GM19240 (cell line): ENCODE data around the gene ANXA11.

Source experiments
- DNase-seq: peaks from one replicate; pipeline ENCODE4 v3.0.0; 2011; ENCODE audit warnings: low spot score; ENCODE audit not compliant: insufficient read length

Gene ANXA11

DNA sequence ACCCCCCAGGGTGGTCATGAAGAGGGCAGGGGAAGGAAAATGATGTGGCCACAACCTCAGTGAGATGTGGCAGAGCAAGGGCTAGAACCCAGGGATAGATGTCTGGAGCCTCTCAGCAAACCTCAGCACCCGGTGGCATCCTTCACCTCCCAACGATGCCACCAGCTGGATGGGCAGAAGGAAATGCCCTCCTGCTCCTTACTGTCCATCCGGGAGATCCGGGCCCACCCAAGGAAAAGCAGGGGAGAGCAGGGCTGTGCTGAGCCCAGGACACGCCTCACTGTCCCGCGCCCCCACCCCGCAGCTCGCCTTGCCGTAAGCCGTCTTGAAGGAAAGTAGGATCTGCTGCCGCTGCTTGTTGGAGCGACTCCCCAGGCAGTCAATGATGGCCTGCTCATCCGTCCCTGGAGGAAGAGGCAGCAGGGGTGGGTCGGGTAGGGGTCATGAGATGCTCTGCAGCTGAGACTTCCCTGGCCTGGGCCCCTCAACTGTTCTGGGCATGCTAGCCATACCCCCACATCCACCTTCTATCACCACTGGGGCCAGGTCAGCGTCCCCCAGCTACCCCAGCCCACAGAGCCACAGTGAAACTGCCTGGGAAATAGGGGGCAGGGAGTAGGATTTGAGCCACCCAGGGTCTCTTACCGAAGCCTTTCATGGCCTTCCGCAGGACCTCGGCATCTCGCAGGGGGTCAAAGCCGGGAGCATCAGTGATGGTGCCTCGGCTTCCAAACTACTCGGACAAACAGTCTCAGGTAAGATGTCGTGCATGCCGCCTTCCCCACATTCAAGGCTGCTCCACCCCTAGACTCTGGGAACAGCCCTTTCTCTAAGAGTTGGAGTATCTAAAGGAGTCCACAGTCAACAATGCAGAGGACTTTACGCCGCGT is 38.5 kb downstream of the ANXA11 start:
- no peak for DNase-seq

DNA sequence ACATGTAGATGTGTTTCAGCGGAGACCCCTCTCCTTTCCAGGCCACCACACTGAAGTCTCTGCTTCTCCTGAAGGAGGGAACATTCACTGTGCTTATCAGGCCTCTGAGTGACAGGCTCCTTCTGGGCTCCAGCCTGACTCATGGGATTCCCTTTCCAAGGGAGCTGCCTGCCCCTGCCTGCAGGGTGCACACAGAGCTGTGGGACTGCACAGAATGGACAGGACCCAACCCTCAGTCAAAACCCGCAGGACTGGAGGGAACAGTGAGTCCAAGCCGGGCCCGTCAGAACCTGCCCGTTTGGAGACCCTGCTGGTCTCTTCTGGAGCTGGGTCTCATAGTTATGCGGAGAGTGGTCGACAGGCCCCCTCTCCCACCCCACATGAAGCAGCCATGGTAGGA is 40.2 kb downstream of the ANXA11 start:
- DNase-seq, result no peak

DNA sequence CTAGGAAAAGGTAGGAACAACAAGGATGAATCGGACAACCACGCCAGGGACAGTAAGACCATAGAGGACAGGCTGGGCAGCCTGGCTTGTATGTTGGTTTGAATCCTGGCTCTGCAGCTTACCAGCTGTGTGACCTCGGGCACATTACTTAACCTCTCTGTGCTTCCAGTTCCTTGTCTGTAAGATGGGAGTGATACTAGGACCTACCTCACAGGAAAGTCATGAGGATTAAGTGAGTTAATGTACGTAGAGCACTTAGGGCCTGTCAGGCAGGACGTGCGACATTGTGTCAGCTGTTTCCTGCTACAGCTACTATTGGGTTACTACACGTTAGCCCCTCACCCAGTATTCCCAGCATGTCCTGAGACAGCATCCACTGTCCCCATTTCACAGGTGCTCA is 40.7 kb downstream of the ANXA11 start:
- no peak for DNase-seq

DNA sequence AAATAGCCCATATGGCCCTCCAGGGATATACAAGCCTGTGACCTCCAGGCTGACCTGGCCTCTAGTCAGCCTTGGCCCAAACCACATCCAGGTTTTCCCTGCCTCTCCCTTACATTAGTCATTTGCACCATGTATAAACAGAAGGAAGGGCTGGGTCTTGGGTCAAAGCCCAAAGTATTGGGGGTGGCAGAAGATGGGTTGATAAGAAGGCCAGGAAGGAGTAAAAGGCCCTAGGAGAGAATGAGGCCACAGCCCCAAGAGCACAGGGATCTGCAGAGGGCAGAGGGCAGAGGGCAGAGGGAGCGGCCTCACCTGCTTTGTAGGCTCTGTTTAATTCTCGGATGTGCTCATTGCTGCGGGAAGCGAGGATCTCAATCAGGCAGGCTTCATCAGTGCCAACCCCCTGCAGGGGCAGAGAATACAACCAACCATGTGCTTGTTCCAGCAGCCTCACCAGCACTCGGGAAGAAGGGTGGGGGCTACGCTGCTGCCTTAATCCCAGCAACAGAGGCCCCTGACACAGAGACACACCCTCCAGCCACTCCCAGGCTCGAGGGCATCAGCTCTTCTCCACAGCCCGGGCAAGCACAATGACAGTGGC is 41.5 kb downstream of the ANXA11 start:
- DNase-seq, result no peak

DNA sequence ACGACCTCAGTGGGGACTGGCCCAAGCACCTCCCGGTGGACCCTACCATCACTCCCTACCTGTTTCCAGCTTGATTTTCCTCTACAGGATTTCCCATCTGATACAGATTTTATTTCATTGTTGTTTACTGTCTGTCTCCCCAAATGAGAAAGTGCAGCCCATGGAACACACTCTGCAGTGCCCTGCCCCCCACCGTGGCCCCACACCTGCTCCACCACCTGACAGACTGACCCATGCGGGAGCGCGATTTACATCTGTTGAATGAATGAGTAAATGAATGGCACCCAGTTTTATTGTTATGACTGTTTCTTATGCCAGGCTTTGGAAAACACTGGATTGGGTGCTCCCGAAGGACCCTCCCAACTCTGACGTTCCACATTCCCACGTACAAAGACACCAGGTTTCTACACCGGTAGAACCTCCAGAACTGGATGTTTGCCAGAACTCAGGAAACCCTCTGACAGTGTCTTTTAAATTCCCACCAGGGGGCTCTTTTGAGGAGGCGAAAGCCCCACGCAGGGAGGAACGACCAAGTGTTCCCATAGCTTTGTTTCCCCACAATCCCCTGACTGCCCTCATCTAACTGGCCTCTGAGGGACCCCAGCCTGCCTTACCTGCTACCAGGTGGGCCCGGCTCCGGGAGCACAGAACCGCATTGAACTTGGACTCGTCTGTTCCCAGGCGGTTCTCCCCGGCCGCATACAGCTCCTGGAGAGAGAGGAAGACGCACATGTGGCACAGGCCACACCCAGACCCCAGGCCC is 43.8 kb downstream of the ANXA11 start:
- DNase-seq, result no peak

DNA sequence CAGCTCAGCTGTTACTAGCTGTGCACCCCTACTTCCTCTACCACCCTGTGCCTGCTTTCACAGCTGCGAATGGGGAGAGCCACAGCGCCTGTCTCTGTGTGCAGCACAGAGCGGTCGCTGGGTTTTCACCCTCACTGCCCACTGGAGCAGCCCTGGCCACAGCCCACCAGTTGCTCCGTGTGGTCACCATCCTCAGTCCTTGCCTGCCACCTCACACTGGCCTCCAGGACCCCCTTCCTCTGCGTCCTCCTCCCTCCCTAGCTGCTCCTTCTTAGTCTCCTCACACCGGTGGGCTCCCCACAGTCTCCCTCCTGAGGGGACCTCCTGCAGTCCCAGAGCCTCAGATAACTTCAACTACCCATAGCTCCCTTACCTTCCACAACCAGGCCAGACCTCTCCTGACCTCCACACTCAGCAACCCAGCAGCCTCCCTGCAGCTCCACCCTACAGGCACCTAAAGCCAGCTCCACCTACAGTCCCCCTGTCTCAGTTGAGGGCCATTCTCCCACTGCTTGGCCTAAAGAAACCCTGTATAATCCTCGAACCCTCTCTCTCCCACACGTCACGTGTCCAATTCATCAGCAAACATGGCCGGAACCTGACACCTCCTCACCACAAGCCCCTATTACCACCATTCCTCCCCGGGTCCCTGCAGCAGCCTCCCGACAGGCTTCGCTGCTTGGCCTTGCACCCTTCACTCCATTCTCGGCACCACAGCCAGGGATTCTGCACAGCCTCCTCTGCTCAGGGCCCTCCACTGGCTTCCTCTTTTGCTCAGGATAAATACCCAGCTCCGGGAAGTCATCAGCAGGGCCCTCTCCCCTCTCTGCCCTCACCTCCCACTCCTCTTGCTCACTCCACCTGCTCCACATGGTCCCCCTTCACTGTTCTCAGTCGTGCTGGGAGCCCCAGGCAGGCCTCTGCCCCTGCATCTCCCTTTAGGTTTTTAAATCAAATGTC is 44.7 kb downstream of the ANXA11 start:
- DNase-seq, result no peak

DNA sequence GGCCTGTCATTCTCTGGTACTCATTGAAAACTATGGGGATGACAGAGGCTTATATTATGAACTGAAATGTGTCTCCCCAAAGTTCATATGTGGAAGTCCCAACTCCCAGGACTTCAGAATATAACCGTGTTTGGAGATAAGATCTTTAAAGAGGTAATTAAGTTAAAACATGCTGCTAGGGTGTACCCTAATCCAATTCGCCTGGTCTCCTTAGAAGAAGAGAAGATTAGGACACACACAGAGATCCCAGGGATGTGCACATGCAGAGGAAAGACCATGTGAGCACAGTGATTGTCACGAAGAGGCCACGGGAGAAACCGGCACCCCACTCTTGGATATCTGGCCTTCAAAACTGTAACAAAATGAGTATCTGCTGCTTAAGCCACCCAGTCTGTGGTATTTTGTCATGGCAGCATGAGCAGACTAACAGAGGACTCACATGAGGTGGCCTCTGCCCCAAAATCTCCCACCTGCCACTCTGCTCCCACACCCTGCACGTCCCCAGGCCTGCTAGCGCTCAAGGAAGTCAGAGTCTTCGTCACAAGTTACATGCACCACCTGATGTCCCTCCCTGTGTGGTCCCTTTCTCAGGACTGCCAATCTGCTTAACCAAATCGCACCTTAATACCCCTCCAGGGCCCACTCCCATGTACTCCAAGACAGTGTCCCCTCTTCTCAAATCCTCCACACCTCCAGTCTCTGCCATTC is 46.0 kb downstream of the ANXA11 start:
- no peak for DNase-seq

DNA sequence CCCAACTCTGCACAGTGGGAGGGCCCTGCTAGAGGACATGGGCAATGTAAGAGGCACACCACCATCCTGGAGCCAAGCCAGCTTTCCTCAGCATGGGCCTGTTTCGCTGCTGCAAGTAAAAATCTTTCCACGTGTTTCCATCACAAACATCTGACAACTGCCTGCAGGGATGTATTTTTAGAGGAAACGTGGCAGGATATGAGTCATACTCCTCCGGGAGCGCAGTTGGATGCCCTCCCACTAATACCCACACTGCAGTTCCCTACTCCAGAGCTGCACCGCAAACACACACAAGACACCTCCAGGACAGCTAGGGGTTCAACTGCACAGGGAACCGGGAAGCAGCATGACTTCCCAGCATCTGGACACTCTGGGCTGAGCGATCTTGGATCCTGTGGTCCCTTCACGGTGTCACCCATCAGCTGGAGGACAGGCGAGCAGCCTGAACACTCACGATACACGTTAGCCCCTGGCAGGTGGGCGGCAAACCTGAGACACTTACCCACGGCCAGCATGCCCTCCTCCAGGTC is 46.7 kb downstream of the ANXA11 start:
- DNase-seq, result no peak

DNA sequence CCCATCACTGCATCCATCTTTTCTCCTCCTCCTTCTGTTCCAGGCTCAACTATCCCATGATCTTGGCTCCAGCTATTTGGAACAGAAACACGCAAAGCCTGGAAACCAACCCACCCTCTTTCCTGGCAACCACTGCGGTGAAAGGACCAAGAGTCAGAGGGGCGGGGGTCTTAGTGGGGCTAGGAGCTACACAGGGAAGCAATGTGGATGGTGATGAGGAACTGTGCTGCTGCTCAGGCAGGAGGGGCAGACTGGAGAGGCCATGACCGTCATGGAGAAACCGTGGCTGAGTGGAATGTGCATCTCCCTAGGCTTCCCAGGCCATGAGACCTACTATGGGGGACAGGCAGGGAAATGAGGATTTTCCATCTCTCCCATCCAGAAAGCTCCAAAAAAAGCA is 47.2 kb downstream of the ANXA11 start:
- DNase-seq, result no peak

DNA sequence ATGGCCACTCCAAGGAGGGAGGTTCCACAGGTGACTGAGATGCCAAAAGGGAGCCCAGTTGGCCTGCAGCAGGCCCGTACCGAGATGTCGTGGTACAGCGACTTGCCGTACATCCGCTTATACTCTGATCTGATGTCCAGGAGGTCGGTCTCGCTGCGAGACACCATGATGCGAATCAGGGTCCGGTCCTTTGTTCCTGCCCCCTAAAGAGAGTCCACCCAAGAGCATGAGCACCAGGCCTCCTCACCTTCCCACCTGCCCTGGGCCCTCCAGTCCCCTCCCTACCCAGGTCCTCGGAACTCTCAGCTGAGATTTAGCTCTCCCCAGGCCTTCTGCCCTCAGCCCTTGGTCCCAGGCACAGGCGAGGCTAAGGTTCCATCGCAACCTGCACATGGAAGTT is 47.8 kb downstream of the ANXA11 start:
- no peak for DNase-seq

DNA sequence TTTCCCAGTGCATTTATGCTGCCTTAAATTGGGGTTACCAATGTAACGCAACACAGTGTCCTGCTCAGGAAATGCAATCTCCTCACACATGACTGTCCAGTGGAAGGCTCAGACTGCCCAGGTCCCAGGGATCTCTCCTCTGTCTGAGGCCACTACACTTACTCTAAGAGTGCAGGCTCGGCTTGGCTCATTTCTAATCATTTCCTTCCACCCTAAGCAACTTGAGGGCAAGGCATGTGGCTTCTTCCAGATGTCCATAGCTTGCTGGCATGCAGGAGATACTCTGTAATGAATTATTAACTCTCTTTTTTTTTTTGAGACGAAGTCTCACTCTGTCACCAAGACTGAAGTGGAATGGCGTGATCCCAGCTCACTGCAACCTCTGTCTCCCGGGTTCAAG is 49.1 kb downstream of the ANXA11 start:
- DNase-seq, result no peak

DNA sequence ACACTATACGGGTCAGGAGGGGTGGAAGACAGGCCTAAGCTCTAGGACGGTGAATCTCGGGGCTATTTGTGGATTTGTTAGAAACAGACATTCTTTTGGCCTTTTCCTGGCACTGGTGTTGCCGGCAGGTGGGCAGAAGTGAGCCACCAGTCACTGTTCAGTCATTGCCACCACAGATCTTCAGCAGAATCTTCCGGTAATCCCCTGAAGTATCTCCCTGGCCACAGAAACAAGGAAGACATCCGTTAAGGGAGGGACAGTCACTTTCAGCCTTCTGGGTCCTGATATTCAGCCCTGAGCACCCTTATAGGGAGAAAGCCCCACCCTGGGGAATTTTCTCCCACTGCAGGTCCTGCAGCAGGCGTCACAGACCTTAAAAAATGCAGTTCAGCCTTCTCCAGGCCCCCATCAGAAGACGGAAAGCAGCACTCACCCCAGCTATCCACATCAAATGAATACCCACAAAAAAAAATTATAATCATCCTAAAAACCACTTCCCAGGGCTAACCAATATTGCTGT is 49.6 kb downstream of the ANXA11 start:
- no peak for DNase-seq

DNA sequence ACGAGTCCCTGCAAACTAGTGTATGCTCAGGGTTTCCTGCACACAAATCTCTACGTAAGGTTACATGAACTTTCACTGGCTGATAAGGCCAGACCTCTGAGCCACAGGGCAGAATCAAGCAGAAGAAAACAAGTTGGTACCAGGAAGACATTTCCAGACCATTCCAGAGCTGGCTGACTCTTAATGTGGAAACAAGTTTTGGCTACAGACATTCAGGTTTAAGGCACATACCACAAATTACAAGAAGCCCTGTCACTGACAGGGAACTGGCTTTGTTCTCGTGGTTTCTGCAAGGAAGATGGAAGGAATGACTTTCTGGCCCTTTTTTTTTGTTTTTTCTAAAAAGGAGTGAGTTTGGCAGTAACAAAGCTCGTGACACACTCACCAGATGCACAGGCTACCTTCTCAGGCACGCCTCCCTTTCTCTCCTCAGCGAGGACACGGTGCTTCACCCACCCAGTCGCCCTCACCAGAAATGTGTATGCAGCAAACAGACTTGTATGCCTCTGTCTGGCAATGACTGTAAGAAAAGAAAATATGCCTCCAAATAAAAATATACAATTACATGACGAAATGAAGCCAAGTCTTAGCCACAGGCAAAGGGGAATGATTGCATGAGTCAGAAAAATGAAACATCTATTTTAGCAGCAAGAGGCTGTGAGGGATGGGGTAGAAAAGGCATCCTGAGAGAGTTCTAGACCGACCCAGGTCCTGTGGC is 50.2 kb downstream of the ANXA11 start:
- no peak for DNase-seq

DNA sequence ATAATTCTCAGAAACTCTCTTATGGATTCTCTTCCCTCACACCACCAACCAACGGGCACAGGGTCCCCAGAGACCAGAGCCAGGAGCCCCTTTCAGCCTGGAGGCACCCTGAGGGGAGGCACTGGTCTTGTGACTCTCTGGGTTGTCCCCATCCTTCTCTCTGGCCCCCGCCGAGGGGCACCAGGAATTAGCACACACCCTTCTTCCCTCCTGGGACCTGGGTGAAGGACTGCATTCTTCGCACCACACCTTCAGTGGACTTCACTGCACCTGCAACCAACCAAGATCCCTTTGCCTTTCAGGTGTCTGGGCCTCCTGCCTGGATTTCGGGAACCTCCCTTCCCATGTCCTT is 50.7 kb downstream of the ANXA11 start:
- DNase-seq, result no peak

DNA sequence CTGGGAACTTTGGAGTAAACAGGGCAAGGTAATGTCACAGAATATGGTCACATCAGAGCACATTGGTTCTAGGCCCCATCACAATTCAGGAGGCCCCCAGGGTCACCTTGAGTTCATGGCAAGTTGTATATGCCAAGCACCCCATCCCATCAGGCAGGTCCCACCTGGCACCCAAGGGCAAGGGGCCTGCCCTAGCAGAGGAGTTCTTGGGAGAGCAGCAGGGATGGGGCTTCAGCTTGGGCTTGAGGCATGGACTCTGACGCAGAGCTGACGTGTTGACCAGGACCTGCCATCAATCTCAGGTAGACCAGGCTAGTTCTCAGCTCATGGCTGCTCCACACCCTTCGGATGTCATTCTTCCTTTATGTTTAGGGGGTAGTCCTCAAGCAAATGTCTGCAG is 51.9 kb downstream of the ANXA11 start:
- DNase-seq, result no peak

DNA sequence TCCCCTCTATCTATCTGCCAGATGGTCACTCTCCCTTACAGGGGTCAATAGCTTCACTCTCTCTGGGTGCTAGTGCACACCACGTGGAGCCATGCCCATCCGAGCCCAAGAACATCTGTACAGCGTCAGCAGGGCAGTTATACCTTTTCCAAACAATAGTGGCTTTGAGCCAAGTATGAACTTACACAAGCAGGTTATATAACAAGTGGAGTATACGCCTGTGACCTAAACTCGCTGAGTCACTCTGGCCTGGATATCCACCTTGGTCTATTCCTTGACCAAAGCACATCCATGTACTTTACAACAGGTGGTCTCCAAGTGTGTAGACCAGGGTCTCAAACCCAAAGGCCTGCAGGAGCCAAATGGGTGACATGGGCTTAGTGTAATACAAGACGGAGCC is 52.5 kb downstream of the ANXA11 start:
- DNase-seq, result no peak

DNA sequence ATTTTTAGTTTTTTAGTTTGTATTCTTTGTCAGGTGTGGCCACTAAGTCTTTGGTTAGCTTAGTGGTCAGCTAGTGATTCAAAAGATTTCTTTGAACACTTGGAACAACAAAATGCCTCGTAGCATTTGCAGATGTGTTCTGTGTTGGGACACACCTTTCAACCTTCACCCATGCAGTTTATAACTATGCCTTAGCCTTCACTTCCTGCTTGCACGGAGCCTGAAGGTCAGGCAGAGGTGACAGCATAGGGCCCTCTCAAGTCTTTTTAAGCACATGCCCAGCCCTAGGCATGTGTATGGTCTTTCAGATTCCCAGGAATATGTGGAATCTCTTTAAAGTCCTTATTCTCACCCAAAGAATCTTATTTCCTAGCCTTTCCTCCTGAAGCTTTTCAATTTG is 55.2 kb downstream of the ANXA11 start:
- no peak for DNase-seq

DNA sequence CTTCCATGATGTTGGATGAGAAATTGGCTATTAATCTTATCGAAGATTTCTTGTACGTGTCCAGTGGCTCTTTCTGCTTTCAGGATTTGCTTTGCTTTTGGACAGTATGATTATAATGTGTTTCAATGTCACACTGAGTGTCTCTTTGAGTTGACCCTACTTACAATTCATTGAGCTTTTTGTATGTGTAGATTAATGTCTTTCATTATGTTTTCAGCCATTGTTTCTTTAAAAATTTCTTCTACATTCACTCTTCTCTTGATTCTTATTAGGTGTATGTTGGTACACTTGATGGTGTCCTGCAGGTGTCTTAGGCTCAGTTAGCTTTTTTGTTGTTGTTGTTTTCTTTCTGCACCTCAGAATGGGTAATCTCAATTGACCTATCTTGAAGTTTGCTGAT is 56.2 kb downstream of the ANXA11 start:
- no peak for DNase-seq

DNA sequence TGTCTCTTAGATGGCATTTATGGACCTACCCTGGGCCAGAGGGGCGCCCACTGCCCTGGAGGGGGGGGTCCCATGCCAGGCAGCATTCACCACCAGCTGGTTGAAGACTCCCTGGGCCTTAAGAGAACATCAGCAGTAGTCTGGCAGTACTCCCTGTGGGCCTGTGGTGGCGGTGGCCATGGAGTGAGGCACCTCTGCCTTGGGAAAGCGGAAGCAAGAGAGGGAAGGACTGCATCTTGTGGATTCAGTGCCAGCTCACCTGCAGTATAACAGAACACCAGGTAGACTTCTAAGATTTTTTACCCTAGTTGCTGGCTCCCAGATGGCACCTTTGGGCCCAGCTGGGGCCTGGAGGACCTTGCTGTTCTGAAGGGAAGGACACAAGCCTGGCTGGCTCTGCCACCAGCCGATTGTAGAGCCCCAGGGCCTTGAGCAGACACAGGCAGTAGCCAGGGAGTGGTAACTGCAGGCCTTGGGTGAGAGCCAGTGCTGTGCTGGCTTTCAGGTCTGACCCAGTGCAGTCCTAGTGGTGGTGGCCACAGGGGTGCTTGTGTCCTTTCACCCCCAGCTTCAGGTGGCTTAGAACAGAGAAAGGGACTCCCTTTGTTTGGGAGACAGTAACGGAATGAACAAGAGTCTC is 57.1 kb downstream of the ANXA11 start:
- DNase-seq, result no peak
